NOMO-1 (cell line): ENCODE results near the gene MAP3K8.
A peak's percentile ranks its signal among the peaks of the same experiment; 100 is the strongest.

Experiments used
- DNase-seq, 2 experiments: peaks; one replicate each; lab custom pipeline; 2025; ENCODE audit not compliant: unreplicated experiment in 2 of 2; lab: John Stamatoyannopoulos, UW

Gene MAP3K8

DNA sequence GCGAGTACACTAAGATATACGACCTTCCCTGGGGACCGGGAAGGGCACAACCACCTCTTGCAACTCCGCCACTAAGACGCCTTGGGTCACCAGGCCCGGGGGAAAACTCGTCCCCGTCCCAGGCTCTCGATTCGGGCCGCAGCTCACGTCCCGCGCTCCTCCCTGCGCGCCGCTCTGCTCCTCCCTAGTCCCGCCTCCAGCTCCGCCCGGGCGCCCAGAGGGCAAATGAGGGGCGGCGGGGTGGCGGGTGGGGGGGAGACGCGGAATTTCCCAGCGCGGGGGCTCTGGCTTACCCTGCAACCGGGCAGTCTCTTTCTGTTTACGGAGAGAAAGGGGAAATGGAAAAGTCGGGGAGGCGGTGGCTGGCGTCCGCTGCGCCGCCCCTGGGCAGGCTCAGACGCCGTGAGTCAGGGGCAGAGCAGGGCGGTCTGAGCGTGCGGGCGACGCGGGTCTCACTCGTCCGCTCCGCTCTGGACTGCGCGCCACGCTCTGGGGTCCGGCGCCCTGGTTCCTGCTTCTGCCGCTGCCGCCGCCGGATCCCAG is at the start of gene MAP3K8:
Gene MAP3K8 (plus strand): TSS at position 455 of the 543 bp plus-strand sequence. CDS start 4,755 bp downstream, outside the sequence.
- peak; percentile 95 to 97 for DNase-seq

DNA sequence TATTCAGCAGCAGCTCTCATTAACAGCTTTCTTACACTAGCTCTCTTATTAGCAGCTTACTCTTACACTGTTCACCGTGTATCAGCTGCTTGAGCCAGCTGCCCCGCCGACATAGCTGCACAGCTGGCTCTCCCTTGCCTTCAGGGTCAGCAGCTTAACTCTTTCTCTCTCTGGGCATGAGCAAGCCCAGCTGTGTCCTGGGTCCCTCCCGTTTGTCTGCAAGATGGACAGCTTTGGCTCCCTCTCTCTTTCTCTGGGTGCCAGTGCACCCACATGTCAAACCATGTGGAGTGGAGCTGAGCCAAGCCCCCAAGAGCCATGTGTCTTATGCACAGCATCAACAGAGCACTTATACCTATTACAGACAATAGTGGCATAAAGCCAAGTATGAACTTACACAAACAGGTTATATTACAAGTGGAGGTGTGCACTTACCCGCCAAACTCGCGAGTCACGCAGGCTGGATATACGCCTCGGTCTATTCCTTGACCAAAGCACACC is 49.2 kb upstream of the MAP3K8 start:
- no peak for DNase-seq

DNA sequence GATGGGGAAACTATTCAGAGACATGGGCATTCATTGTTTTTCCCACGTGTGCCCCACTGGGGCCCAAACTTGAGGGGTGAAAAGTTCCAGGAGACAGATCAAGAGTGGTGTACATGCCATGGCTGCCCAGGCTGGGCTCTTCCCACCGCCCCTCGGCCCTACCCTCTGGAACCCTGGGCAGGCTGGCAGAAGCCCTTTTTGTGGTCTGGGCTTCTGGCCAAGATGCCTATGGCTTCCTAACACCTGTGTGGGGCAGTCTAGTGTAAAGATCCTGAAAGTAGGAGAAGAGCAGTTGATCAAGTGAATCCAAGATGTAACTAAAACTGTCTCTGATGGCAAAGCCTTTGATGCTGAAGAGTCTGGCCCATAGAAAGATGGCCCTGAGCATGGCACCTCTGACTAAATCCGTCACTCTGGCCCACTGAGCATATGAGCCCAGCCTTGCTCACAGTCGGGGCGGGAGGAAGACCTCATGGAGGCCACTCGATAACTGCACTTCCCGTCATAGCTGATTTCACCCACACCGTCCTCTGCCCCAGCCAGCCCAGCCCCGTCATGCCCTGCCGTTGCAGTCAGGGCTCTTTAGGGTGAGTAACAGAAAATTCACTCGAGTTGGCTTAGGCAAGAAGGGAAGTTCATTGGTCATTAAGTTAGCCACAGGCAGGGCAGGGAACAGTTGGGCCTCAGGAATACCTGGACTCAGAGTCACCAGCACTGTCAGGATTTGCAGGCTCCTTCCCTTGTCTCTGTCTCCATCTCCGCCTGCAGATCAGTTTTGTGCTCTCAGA is 47.0 kb upstream of the MAP3K8 start:
- peak; percentile 27 to 36 for DNase-seq

DNA sequence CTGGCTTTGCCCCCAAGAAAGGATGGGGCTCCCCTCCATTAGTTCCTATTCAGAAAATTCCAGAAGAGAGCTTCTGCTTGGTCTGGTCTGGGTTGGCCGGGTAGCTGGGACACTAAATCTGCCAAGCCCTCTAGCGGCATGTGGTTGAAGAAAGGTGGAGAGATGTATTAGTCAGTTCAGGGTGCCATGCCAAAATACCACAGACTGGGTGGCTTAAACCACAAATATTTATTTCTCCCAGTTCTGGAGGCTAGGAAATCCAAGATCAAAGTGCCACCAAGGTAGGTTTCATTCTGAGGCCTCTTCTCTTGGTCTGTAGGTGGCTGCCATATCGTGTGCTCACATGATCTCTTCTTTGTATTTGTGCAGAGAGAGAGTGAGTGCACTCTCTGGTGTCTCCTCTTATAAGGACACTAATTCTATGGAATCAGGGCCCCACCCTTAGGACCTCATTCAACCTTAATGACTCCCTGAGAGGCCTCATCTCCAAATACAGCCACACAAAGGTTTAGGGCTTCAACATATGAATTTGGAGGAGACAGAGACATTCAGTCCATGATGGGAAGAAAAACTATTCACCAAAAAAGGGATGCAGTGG is 46.2 kb upstream of the MAP3K8 start:
- no peak for DNase-seq

DNA sequence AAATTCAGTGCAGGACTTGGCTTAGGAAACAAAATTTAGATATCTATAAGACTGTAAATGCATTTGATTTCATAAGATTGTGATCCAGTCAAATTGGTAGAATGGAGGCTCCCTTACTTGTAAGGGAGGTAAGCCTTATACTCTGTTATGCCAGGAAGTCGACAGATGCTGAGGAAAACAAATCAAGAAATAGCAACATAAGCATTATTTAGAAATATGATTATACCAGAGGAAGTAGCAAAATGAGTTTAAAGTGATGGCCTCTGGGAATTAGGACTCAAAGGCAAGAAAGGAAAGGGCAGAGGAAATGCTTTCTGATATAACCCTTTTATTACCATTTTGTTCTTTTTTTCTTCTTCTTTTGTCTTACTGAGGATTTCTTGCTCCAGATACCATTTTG is 44.4 kb upstream of the MAP3K8 start:
- no peak for DNase-seq

DNA sequence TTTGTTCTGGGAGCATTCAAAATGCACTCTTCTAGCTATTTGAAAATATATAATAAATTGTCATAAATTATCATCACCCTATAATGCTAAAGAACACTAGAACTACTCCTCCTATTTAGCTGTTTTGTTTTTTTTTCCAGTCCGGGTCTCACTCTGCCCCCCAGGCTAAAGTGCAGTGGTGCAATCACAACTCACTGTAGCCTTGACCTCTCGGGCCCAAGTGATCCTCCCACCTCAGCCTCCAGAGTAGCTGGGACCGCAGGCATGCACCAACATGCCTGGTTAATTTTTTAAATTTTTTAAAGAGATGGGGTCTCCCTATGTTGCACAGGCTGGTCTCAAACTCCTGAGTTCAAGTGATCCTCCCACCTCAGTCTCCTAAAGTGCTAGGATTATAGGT is 43.8 kb upstream of the MAP3K8 start:
- DNase-seq, result no peak

DNA sequence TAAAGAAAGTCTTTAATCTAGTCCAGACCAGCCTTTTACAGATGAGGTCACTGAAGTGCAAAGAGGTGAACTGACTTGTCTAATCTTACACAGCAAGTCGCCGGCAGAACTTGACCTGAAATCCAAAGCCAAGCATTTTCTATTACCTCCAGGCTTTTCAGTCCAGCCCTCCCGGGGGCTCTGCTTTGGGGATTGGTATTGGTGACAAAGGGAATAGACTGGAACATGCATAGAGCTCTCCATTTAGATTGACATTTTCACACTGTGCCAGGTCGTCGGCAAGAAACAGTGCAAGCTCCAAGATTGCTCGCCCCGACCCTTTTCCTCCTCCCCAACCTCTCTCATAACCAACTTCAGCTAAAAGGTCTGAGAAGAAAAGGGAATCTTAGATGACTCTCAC is 42.7 kb upstream of the MAP3K8 start:
- no peak for DNase-seq

DNA sequence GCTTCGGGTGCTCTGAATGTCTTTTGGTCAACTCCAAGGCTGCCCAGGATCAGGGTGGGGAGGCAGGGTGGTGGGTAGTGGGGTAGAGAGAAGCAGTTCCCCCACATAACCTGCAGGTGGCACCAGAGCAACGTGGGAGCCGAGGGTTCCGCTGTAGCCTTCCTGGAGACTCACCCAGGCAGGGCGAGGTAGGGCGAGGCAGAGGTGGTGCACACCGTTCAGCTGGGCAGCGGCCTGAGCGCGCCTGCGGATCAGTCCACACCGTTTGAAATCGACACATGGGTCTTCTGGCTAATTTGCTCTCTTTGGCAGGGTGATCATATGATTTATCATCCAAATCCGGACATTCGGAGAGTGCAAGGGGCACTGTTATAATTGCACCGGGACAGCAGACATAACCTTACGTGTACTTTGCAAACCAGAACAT is 41.4 kb upstream of the MAP3K8 start:
- peak; percentile 60 to 68 for DNase-seq

DNA sequence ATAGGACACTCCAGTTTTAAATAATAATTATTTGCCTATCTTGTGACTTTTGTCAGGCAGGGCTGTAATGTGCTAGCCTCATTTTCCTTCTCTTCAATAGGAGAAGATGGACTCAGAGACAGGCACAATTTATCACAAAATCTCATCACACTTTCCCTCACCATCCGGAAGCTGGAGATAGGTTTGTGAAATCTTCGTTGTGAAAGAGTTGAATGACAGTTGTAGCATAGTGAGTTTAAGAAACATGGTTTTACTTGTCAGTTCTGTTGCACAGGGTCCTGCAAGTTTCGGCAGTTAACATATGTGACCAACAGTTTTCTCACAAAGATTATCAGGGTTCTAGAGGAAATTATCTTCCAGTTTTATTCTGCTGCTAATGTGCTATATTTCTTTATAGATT is 37.7 kb upstream of the MAP3K8 start:
- DNase-seq, result peak; percentile 56 to 94

DNA sequence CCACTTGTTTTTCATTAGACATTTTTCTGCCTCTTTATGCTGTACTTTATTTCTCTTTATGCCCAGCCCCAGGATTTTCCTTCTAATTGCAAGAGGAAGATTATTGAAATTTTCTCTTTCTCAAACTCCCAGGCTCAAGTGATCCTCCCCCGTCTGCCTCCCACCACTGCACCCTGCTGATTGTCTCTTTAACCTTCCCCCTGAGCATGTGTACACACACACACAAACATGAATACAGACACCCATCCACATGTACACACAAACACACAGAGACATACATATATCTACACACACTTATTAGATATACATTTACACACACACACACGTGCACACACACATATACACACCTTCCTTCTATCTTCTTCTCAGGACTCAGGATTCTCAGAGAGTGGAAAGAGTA is 37.3 kb upstream of the MAP3K8 start:
- DNase-seq, result peak in 1 of 2 experiments; percentile 15

DNA sequence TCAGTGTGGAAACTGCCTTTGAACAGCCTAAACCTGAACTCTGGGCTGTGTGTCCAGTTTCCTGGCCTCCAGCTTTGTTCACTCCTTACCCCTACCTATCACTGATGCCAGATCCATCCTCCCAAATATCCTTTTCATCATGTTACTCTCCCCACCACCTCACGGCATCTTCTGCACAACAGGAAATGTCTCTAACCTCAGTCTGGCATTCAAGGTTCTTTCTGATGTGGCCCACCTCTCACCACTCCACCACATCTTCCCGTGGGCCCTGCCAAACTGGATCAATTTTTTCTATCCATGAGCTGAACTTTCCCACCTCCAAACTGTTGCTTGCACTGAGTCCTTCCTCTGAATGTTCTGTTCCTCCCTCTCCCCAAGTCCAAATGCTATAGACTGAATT is 35.8 kb upstream of the MAP3K8 start:
- DNase-seq, result no peak

DNA sequence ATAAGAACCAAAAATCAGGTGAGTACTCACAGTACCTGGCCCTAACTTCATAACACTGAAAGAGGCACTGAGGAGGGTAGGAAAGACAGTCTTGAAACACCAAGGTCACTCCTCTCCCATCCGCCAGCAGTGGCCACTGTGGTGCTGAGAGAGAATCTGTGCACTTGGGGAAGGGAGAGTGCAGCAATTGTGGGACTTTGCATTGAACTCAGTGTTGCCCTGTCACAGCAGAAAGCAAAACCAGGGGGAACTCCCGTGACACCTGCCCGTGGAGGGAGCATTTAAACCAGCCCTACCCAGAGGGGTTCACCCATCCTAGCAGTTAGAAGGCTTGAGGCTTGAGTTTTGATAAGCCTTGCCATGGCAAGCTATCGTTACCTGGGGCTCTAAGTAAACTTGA is 35.2 kb upstream of the MAP3K8 start:
- DNase-seq, result no peak

DNA sequence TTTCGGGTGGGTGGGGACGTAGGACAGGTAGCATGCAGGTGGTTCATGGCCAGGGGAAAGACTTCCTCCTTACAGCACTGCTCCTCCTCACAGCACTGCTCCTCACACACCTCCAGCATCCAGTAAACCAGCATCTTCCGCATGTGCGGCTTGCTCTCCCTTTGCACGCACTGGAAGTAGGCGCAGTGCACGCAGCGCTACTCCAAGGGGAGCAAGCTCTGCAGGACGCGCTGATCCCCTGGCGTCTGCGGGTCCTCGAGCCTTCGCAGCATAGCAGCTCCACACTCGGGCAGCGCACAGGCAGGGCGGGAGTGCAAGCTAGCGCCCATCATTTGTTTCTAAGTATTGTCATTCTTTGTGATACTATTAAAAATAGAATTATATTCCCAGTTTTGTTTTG is 30.5 kb upstream of the MAP3K8 start:
- no peak for DNase-seq

DNA sequence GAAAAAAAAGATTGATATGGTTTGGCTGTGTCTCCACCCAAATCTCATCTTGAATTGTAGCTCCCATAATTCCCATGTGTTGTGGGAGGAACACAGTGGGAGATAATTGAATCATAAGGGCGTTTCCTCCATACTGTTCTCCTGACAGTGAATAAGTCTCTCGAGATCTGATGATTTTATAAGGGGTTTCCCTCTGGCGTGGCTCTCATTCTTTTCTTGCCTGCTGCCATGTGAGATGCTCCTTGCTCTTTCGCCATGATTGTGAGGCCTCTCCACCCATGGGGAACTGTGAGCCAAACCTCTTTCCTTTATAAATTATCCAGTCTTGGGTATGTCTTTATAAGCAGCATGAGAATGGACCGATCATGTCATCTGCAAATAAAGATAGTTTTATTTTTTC is 29.4 kb upstream of the MAP3K8 start:
- no peak for DNase-seq

DNA sequence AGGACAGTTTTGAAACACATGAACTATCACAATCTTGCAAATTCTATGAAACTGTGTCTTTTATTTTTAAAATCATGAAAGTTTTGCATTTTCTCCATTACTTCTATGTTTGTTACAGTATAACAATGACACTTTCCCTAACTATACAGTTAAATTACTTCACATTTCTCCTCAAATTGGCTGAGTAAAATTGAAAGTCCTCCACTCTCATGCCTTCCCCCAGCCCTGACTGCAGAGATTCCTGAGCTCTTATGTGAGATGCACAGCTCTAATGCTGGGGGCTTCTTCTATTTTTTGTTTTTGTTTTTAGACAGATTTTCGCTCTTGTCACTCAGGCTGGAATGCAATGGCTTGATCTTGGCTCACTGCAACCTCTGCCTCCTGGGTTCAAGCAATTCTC is 22.7 kb upstream of the MAP3K8 start:
- DNase-seq, result no peak

DNA sequence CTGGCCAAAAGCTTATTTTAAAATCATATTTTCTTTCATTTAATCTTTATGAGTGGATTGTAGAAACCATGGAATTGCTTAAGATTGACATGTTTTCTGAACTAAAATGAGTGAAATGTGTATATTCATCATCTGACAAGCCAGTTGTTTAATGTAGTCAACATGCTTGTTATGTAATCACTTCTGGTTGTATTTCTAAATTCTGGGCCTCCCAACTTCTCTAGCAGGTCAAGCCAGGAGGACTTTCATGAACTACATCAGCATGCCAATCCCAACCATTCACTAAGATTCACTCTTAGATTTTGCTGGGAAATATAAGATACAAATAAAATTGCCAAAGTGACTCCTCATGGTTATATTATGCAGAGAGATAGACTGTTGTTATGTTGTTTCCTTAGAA is 21.1 kb upstream of the MAP3K8 start:
- DNase-seq, result peak in 1 of 2 experiments; percentile 6

DNA sequence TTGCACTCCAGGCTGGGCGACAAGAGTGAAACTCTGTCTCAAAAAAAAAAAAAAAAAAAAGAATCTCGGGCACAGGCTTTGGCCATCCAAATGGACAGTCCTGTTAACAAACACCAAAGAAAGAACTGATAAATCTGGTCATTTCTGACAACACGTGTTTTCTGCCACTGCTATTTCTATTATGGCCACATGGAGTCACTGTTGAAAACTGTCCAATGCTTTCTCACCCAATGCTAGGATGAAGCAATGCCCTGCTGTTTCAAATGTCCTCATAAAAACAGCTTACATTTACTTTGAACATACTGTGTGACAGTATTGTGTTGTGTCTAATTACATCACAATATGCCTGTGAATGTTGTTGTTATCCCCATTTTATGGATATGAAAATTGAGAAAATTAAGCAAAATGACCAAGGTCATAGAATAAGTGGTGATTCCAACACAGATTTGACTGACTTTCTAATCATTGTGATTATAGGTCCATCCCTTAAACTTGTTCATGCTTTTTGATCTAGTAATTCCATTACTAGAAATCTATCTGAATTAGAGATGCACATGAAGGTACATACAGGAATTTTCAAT is 19.9 kb upstream of the MAP3K8 start:
- peak; percentile 28 to 82 for DNase-seq

DNA sequence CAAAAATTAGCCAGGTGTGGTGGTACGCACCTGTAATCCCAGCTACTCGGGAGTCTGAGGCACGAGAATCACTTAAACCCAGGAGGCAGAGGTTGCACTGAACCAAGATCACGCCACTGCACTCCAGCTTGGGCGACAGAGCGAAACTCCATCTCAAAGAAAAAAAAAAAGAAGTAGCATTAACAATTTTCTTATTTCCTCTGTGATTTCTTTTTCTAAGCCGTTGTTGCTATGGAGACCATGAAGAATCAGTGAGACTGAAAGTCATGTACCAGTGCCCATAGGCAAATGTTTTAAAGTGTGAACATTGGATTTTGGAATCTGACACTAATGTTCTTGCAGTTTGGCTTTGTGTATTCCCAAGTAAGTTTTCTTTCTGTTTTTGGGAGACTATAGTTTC is 18.4 kb upstream of the MAP3K8 start:
- peak in 1 of 2 experiments; percentile 13 for DNase-seq

DNA sequence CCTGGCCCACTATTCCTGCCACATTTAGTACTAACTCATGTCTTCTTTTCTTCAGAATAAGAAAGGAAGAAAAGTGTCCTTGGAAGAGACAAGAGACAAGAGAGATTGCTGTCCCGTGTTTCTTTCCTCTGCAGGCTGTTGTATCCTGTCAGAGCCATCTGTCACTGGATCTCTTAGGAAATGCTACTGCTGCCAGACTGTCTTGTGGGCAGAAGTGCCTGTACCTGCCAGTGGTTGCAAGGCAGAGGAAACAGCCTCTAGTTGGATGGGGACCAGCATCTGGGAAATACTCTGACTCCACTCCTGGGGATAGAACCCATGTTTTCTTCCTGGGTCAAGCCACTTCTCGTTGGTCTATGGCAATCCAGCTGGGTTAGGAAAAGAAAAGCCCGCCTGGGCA is 16.7 kb upstream of the MAP3K8 start:
- no peak for DNase-seq

DNA sequence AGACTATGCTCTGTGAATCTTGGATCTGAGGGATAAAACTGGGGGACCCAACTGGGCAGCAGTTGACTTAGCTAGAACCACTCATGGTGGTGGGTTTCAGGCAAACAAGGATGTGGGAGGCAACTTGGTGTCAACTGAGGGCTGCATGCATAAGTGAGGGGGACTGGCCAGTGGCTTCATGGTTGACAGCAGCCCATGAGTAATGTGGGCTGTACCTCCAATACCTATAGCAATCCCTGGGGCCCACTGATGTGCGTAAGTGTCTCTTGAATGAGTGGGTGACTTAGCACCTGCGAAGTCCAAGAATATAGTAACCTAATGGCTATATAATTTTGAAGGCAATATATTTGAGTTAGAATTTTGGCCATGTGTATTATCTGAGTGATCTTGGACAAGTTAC is 13.7 kb upstream of the MAP3K8 start:
- DNase-seq, result no peak

DNA sequence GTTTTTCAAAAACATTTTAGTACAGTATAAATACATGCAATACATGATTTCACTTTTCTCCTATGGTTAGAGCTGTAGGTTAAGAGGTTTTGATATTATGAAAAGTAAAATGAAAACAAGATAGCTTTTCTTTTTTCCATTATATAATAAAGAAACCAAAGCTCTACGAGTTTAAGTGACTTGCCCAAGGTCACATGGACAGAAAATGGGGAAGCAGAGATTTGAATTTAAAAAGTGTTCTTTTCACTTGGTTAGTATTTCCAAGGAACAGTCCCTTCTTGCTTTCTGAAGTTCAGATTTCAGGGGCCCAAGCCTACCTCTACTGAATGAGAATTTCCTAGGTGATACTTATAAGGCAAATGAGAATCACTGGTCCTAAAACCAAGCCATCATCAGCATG is 13.2 kb upstream of the MAP3K8 start:
- DNase-seq, result no peak
